Measurements from ENCODE around the gene MYO5C.
"Not testable (repeated sequence)": the region's sequence is repeated elsewhere in the genome, so short reads cannot be mapped to it uniquely, and the experiment has no call there.

Gene MYO5C

GRCh38 chr15:52206446-52206845 is 89.2 kb downstream of the MYO5C start:
- no peak for DNase-seq

DNA sequence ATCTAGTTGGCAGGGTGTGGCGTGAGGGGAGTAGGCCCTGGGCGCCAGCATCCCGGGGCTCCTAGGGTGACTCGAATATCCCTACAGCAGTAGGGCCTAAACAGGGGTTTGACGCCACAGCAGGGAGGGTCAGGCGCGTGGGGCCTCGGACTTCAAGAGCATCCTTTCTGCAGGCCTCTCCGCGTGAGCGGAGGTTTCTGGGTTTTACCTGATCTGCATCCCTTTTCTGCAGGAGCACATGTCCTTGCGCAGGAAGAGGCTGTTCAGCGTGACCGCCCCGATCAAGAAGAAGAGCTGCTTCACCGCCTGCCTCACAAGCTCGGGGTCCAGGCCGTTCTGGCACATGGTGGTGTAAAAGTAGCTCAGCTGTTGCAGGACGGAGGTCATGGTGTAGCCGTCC is 90.9 kb downstream of the MYO5C start:
- DNase-seq = no peak

DNA sequence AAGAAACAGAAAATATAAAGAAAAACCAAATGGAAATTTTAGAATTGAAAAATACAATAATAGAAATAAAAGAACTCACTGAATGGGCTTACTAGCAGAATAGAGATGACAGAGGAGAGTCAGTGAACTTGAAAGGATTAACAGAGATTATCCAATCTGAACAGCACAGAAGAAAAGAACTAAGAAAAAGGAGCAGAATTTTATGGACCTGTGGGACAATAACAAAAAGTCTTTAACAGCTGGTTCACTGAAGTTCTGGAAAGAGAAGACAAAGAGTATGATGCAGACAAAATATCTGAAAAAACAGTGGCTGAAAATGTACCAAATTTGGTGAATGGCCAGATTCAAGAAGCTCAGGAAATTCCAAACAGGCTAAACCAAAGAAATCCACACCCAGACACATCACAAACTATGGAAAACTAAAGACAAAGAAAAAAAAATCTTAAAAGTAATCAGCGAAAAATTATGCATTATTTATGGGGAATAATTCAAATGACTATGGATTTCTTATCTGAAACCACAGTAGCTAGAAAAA is 94.7 kb downstream of the MYO5C start:
- no peak for DNase-seq

- no peak for DNase-seq
These were observed 96.3 kb downstream of the MYO5C start for GRCh38 chr15:52199271-52199670.

DNA sequence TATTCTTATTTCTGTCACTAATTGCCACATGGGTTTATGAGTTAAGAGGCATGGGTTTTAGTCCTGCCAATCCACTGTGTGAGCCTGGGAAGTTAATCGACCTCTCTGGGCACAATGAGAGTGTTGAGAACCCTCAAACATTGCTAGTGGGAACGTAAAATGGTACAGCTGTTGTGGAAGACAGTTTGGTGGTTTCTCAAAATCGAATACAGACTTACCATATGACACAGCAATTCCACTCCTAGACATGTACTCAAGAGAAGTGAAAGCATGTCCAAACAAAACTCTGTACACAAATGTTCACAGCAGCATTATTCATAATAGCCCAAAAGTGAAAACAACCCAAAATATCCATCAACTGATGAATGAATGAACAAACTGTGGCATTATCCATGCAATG is 98.7 kb downstream of the MYO5C start:
- DNase-seq = no peak

- no peak for DNase-seq
These were observed 101.8 kb downstream of the MYO5C start for GRCh38 chr15:52193791-52194190.

DNA sequence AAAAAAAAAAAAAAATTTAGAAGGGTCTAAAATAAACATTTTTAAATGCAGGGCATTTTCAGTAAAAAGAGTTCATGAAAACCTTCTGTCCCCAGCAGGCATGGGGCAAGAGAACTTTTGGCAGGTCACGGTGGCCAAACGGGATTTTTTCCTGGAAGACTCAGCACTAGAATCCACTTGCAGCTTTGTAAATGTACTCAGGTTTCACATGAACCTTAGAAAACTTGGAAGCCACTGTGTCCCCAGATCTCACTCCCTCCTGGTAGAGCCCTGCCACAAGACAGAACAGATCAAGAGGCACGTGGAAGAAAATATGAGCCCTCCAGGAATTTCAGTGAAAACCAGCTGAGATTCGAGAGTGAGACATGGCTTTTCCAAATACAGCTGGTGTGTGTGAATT is 102.3 kb downstream of the MYO5C start:
- DNase-seq = no peak

GRCh38 chr15:52191207-52191606 is 104.4 kb downstream of the MYO5C start, which contains the start of gene GNB5:
GNB5 (minus strand) TSS chr15:52191392; CDS start chr15:52184676, 6,716 bp downstream.
- DNase-seq = no peak

DNA sequence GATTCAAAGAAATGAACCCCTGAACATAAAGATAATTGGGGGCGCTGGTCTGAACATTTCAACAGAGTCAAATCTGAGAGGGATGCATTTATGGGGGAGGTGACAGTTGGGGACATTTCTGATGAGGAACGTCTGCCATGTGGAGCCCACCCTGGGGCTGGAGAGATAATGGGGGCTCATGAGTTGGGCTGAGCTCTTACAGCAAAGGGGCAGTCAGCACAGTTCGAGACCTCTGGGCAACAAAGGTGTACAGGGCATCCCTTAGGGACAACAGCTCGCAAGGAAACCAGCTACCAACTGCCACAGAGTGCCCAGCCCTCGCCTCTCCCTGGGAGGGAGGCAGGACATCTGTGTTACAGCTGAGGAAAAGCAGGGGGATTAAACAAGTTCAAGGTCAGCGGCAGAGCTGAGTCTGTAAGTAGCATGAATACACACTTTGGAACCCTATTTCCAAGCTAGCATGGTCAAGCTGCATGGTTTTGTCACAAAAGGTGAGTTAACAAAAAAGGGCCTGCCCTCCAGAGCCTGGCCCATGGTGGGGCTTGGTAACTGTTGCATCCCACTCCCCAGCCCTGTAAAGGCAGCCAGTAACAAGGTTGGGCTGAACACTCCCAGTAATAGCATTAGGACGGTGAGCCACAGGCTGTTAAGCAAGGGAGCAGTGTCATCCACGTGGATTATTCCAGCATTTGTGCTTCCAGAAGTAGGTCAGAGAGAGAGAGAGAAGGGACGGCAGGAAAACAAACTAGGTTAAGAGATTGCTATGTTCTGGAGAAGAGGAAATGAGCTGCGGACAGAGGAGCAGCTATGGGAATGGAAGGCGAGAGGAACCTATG is 108.7 kb downstream of the MYO5C start:
- no peak for DNase-seq

- DNase-seq = no peak
These were observed 110.4 kb downstream of the MYO5C start for GRCh38 chr15:52185151-52185561.

- DNase-seq = no peak
These were observed 110.9 kb downstream of the MYO5C start for GRCh38 chr15:52184721-52185120.

- no peak for DNase-seq
These were observed 111.9 kb downstream of the MYO5C start for GRCh38 chr15:52183562-52184173.

DNA sequence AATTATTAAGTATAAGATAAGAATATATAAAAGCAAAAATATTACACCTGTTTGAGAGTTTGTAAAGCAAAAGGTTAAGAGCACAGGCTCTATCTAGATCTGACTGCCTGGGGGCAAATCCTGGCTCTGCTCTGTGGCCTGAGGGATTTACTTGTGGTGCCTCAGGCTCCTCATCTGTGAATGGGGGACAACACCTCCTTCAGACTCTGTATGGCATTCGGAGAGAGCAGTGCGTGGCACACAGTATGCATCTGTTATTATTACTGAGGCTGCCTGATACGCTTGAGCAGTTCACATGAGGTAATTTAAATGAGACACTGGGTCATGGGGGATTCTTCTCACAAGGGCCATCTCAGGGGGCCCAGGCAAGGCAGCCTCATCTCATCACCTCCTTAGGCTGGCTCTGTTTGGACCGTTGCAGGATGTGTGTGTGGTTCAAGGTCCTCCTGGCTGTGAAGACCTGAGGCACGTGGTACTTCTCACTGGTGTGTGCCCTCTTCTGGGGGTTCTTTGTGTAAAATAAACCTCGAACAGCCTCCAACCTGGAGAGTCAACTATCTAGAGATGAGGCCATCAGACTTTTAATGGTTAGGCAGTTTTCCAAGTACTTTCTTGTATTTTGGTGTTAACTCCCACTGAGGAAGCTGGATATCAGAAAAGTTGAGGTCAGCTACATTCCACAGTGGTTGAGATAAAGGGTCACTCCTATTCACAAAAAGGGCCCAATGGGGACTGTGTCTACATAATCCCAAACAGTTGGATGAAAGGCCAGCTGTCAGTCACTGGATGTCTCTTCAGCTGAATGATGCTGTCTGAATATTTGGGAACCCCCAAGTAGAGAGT is 113.4 kb downstream of the MYO5C start:
- DNase-seq = no peak

- DNase-seq = peak; percentile 1
These were observed 114.7 kb downstream of the MYO5C start for GRCh38 chr15:52180851-52181450.

DNA sequence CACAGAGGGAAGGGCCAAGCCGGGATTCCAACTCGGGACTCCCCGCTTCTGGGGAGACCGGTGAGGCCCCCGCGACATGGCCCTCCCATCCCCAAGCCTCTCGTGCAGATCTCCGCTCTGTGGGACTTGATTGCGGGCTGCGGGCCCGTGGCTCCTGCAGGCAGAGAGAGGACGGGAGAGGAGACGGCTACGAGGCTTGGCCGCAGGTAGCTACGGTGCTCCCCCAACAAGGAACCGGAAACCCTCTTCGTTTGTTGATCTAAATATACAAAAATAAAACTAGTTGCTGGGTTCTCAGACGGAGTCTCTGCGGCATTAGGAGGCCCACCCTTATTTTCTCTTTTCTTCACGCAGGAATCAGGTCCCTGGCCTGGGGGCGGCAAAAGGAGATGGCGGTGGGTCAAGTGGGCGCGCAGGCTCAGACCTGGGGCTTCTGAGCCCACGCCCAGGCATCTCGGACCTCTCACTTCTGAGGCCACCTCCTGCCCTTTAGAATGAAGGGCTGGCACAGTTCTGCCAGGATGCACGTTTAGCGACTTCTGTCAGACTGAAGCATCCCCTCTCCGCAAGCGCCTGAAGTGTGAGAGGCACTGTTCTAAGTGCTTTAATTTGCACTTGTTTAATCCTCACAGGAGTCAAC is 115.3 kb downstream of the MYO5C start:
- no peak for DNase-seq

- DNase-seq = peak; percentile 60
These were observed 116.1 kb downstream of the MYO5C start for GRCh38 chr15:52179278-52180195.

- no peak for DNase-seq
These were observed 116.8 kb downstream of the MYO5C start for GRCh38 chr15:52178765-52179164.

GRCh38 chr15:52172869-52173268 is 122.7 kb downstream of the MYO5C start:
- peak; percentile 0 for DNase-seq

DNA sequence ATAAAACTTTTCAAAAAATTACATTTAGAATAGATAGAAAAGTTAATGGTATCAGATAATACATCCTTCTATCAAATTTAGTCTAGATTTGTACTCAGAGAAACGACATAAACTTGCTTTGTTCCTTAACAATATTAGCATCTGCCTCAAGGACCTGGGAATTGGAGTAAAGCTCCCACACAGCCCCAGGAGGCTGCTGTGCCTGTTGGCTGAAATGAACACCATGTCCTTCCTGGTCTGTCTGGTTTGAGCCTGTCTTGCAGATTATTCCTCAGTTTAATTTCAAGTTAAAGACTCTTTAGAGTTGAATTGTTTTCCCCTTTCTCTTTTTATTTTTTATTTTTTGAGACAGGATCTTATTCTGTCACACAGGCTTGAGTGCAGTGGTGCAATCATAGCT is 123.8 kb downstream of the MYO5C start:
- DNase-seq = no peak

GRCh38 chr15:52171386-52171785 is 124.2 kb downstream of the MYO5C start:
- DNase-seq = no peak

DNA sequence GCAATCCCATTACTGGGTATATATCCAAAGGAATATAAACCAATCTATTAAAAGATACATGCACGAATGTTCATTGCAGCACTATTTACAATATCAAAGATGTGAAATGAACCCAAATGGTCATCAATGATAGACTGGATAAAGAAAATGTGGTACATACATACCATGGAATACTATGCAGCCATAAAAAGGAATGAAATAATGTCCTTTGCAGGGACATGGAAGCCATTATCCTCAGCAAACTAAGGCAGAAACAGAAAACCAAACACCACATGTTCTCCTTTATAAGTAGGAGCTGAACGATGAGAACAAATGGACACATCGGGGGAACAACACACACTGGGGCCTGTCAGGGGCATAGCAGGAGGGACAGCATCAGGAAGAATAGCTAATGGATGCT is 125.4 kb downstream of the MYO5C start:
- DNase-seq = not testable (repeated sequence)

All from NCI-H1092 treated with DMSO at 0.1 percent for 48 hours (cell line).